CD4-positive, alpha-beta T cell treated with Interleukin-15 for 4 hours (primary cell): Measurements from ENCODE around the gene SCML2.
"Not testable (repeated sequence)": the region's sequence is repeated elsewhere in the genome, so short reads cannot be mapped to it uniquely, and the experiment has no call there.

Experiments used
- DNase-seq: peaks from one replicate; pipeline ENCODE4 v3.0.0-alpha.2; 2020; ENCODE audit warnings: low spot score

SCML2 gene

DNA sequence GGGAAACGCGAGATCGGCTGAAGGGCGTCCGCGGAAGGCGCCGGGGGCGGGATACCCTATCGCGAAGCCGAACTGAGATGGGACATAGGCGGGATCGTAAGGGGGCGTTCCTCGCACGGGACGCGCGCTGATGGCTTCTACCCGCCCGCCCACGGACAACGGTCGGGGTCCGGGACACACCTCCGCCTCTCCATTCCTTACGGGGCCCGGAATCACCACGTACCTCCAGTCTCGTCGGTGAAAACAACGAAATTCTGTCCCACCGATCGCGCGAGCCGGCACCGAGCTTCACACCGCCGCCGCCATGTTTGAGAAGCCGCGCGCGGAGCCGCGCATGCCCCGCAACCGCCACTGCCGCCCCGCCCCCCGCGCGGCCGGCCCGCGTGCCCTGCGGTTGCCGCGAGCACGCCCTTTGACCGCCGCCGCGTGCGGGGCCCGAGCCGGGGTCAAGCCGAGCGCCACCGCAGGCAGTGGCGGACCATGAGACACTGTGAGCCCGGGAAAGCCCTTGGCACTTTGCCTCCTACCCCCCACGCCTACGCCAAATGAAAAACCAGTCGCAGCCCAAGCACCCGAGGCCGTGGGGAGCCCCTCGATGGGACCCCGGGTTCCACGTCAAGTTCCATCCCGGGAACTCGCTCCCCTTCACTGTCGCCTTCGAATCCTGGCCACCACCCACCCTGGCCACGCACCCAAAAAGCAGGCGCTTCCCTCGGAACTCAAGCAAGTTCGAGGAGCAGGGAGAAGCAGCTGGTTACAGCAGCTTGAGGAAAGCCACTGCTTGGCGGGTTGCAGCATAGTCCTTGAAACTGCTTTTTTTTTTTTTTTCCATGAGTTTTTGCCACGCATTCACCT, at the start of gene SCML2:
Gene SCML2, minus strand, starts transcription at position 320 of the 855 bp plus-strand sequence. CDS start 20,617 bp downstream, outside the sequence.
- DNase-seq = peak; percentile 0

DNA sequence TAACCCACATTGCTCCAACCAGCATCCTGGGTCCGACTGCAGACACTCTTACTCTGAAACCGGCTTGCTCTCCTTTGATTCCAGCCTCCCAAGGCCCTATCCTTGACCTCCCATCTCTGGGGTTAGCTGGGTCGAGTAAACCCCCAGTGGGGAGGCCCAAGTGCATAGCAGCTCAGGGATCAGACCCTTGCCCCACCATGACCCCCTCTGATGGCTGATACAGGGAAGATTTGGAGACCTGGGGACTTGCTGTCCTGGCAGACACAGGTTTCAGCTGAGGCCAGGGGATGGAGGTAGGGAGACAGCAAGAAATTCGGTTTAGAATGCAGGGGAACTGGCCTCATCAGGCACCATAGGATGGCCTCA, 47.3 kb upstream of the SCML2 start:
- no peak for DNase-seq

DNA sequence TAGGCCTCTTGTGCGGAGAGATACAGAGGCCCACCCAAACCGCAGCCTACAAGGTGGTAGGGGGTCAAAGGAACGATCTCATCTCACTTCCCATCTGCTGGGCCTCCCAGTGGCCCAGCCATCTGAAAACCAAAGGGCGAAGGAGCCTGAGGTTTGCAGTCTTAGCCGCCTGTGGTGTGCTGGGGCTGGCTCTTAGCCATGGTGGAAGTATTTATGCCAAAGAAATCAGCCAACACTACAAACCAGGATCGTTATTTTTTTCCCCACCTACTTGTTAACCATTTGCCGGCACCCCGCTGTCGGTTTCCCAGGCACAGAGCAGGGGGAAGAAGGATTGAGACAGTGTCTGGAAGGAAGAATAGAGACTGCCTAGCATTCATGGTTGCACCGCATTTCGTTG, 40.0 kb upstream of the SCML2 start:
- no peak for DNase-seq

DNA sequence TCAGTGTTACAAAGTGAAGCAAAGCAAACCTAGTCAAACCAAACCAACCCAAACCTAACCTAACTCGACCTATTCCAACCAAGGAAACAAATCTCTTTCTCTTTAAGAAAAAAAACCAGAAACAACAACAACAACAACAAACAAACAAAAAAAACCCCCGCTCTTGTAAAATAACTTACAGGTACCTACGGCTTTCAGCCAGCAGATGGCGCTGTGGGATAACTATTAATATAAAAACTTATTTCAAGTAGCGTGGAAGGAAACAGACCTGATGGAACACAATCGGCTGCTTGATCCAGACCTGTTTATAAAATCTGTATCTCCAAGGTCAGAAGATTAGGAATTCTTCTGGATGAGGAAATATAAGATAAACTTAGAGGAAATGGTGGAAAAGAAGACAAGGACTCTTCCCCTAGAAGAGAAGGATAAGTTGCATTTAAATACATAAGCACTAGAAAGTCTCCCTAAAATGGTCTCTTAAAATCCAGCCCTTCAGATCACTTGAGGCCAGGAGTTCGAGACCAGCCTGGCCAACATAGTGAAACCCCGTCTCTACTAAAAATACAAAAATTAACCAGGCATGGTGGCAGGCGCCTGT, 36.6 kb upstream of the SCML2 start:
- DNase-seq = peak; percentile 59

DNA sequence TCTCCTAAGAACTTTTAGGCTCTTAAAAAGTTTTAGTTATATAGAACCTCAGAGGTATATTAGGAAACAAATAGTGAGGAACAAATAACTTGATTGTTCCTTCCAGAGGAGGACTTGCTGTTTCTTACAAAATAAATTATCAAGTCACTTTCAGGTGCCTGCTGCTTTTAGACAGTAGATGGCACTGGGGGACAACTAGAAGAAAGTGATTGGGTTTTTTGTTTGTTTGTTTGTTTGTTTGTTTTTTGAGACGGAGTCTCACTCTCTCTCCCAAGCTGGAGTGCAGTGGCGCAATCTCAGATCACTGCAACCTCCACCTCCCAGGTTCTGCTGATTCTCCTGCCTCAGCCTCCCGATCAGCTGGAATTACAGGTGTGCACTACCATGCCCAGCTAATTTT, 35.5 kb upstream of the SCML2 start:
- no peak for DNase-seq

DNA sequence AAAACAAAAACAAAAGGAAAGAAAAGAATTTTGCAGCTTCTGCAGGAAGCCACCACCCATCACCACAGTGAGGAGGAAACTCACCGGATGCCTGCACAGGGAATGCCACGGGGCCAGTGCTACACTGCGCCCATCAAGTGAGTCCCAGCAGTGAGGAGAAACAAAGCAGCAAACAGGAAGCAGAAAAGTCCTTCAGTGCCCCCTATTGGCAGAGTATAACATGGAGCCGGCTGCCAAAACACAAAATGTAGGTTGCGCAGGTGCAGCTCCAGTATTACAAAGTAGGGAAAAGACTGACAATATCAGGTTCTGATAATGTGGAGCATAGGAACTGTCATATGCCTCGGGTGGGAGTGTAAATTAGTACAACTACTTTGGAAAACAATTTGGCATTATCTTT, 23.3 kb upstream of the SCML2 start:
- peak; percentile 20 for DNase-seq

DNA sequence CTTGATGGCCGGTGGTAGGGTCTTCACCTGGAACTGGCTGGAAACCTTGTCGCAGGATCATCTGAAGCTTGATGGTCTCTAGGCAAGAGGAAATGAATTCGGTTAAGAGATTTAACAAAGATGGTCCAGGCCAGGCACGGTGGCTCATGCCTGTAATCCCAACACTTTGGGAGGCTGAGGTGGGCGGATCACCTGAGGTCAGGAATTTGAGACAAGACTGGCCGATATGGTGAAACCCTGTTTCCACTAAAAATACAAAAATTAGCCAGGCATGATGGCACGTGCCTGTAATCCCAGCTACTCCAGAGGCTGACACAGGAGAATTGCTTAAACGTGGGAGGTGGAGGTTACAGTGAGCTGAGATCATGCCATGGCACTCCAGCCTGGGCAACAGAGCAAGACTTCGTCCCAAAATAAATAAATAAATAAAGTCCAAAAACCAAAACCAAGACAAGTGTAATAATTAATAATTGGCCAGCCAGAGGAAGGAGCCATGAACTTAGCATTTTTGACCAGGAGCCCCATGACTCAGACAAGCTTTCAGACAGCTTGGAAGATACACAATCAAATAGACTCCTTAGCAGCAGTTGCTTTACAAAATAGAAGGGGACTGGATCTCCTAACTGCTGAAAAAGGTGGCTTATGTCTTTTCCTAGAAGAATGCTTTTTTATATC, 20.8 kb upstream of the SCML2 start:
- DNase-seq = not testable (repeated sequence)

DNA sequence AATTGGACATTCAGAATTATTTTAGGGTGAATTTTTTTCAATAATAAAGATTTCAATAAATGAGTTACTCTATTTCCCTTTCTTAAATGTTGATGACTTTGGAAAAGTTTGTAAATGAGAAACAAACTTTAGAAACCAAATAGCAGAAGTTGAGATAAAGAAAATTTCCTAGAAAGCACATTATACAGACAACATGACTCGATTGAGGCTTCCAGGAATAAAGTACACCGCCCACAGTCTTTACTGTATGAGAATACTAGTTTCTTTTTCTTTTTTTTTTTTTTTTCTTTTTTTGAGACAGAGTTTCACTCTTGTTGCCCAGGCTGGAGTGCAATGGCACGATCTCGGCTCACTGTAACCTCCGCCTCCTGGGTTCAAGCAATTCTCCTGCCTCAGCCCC, 14.6 kb upstream of the SCML2 start:
- DNase-seq = not testable (repeated sequence)

DNA sequence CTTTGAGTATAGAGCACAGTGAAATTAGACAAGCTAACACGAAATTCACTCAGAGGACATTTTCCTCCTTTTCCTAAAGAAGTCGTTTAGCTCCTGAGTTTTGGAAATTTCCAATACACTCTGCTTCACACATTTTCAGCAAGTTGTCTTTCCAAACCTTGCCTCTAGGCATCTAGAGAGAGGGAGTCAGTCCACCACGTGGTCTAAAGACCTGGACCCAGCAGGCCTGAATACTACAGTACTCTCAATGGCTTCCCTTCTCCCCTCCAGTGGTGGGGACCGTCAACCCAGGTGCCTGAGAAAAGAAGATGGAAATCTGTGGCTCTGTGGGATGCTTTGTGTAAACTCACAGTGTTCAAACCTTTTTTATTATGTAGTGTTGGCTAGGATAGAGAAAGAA, 13.9 kb upstream of the SCML2 start:
- no peak for DNase-seq

DNA sequence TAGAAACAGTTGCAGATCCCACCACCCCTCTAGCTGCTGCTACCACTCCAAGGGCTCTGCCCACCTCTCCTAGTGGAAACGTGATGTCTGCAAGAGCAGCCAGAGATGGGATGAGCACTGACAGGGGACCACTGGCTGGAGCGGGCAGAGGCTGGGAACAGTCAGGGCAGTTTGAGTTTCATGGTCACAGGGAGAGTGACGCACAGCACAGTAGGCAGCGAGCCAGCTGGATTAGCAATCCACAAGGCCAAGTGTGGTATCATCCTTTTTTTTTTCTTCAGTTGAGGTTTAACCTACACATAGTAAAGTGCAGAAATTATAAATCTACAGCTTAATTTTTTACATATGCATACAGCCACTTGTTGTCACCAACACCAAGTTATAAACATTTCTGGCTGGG, 6.4 kb upstream of the SCML2 start:
- no peak for DNase-seq

DNA sequence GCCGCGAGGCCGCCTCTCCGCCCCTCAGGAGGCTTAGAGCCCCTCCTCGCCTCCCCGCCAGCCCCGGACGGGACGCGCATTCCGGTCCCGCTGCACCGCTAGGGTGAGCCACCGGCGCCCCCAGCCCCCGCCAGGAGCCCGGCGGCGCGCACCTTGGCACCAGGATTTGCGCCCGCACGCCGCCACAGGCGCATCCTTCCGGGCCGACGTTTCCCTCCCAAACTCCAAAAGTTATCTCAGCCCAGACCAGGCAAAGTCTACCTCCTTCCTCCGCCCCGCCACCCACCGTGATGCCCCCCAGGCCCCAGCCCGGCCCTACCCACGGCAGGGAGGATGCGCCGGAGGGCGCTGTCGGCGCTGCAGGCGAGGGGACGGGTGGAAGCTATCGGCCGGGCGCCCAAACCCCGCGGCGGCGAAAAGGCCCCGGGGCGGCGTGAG, 538 bp downstream of the SCML2 start:
- no peak for DNase-seq

DNA sequence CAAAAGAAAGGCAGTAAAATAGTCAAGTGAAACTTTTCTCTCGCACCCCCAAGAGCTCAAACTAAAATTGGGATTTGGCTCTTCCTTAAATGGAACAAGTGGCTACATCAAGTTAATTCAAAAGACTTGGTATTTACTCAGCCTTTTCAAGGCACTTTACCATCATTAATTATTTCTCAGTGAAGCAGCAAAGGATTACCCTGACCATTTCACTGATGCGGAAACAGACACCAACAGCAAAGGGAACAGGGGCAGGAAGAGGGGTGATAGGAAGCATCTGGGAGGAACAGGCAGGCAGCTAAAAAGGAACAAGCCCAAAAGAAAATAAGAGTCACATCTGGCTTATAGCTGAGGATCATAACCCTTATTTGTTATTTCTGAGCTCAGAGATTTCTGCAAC, 2.7 kb downstream of the SCML2 start:
- DNase-seq = no peak

DNA sequence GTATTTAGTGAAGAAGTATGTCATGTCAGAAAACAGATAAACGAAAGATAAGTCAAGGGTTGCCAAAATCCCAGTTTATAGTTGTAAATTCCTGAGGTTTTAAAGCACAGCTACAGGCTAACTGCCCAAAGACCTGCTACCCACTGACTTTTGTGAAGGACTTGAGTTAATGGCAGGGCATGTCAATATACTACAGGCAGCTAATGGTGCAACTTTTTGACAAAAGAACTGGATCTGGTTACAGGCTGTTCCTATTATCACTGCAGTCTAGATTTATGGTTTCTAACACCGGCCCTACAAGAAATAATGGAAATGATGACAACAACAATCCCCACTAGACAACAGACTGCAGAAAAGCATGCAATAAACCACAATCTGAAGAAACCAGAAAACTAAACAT, 6.4 kb downstream of the SCML2 start:
- DNase-seq = no peak

DNA sequence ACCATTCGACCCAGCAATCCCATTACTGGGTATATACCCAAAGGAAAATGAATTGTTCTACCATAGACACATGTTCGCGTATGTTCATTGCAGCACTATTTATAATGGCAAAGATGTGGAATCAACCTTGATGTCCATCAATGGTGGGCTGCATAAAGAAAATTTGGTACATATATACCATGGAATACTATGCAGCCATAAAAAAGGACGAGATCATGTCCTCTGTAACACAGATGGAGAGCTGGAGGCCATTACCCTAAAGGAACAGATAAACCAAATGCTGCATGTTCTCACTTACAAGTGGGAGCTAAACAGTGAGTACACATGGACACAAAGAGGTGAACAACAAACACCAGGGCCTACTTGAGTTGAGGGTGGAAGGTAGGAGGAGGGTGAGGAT, 45.1 kb downstream of the SCML2 start:
- DNase-seq = no peak

DNA sequence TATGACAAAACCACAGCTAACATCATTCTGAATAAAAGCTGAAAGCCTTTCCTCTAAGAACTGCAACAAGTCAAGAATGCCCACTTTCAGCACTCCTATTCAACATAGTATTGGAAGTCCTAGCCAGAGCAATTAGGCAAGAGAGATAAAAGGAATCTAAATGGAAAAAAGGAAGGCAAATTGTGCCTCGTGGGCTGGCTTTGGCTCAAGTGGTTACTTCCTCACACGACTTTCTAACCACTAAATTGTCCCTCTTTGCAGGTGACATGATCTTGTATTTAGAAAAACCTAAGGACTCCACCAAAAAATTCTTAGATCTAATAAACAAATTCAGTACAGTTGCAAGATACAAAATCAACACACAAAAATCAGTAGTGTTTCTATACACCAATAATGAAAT, 57.2 kb downstream of the SCML2 start:
- no peak for DNase-seq

DNA sequence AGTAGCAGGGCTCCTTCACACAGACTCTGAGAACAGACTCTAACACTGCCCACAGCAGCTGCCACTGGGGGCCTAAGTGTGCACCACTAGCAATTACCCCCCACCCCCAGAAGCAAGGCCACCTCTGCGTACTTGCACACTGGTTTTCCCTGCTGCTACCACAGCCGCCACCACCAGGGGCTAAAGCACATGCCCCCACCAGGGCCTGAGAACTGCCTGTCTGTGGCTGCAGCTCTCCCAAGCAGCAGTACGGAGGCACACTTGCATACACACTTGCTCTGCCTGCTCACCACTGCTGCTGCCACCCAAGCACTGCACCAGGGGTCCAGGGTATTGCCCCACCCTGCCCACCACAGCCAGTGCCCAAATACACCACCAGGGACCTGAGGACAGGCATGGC, 59.6 kb downstream of the SCML2 start:
- DNase-seq = no peak

DNA sequence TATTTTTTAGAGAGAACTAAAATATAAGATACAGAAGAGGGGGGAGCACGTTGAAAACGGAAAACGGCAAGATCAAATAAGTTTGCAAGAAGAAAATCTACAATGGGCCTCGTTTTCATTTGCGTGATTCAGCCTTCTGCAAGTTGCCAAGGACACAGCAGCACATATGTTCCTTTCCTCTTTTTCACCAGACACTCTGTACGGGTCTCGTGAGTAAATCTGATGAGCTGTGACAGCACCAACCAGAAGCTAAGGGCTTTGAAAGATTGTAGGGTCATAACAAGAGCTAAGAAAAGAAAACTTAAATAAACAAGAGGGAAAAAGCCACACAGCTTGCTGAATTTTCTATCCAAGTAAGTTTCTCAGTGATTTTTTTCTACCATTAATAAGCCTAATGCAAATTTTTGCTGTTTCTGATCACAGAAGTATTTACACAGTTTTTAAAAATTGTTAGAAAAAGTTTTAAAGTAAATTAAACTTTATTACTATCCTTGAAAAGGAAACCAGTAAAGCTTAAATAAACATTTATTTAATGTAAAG, 63.4 kb downstream of the SCML2 start:
- DNase-seq = no peak

DNA sequence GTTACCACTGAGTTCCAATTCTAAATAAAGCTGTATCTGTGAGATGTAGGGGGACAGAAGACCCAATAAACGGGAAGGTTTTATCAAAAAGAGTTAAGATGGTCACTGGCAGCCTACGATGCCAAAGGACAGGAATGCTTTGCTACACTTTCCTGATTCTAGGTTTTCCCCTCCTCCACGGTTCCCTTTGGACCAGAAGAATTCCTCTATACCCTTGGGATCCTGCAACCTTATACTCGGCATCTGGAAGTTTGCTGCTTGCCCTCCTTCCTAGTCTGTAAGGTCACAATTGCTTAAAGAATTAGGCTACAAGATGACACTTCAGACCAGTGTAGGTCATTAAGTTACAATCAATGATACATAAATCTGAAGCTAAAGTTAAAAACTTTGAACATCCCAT, 64.3 kb downstream of the SCML2 start:
- no peak for DNase-seq

DNA sequence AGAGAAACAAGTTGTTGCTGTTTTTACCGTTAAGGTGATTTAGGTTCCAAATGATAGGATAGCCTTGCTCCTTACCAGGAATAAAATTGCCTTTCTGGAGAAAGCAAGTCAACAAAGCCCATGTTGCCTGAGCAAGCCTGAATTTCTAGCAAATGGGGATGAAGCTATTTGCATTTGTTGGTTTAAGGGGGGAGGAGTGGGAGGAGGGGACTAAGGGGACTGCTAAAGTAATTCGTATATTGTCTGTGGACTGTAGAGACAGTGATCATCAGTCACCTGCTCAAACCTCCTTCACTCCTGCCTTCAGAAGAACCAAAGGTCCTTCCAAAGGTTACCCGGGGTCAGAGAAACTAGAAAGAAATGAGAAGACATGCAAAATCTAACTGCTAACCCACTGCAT, 65.8 kb downstream of the SCML2 start:
- no peak for DNase-seq

DNA sequence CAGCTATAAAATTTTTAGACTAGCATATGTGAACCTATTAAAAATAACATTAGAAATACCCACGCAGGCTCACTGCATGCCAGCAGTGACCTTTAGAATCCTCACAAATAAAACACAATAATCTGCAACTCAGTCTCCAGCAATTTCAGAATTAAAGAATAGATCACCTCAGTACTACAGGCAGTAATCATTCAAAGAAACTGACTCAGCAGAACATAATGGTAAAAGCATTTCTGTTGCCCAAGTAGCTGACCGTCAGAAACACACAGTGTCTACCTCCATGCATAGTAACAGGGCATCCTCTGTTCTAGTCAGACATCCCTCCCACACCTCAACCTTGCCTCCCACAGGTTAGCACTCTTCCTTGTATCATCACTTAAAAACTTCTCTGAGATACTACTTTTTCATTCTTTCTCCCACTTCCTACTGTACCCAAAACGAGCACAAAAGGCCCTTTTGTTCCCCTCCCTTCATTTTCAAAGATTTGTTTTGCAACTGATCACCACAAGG, 68.1 kb downstream of the SCML2 start:
- DNase-seq = no peak

DNA sequence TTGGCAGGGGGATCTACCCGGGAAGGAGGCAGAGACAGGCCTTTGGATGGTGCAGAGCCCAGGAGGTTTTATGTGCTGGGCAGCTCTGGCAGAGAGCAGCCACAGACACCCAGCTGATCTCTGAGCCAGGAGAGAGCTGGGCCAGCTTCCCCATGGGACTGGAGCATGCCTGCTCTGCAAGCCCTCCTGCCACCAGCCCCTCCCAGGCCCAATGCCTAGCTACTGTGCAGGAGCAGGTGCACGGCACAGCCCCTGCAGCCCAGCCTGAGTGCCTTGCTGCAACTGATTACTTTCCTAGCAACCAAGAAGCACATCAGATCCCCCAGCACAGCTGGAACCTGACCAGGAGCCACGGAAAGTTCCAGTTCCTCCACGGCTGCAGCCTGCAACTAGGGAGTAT, 76.0 kb downstream of the SCML2 start:
- no peak for DNase-seq

DNA sequence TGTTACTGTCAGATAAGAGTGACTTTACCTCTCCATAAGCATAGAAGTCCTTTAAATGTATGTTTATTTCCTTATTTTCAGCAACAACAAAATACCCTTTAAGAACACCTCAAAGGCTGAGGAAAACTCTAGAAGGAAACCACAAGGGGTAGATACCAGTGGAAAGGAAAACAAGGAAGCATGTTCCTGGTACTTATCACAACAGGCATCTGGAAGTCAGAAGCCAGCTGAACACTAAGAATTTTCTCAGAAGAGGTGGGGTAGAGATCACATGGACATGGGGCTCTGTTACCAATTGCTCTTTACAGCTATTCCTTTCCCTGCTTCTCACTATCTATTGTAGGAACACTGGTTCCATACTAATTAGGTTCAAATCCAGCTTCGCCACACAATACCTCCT, 82.3 kb downstream of the SCML2 start:
- DNase-seq = no peak

DNA sequence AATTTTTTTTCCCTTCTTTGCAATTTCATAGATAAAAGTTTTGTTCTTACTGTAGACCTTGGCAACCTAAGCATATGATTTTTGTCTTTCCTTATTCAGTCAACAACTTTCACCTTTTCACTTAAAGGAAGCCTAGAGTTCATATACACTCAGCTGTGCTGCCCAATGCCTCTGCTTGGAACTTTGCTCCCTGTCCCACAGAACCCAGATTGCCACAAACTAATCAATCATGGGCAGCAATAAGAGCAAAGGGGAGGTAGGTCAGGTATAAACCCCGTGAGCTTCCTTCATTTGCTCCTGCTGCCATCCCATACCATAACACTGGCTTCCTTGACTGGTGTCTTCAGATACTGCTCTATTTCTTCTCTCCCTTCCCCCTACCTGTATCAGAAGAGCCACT, 82.8 kb downstream of the SCML2 start:
- no peak for DNase-seq
